Esophagus mucosa (tissue), 1 donor: ENCODE measurements around the gene NHS. TPM values are rescaled to one million over a fixed set of nuclear protein-coding genes. Genes with fewer than 3 reads are reported as not detected.
"Not testable (repeated sequence)": the region's sequence is repeated elsewhere in the genome, so short reads cannot be mapped to it uniquely, and the experiment has no call there.

Experiments used
- ATAC-seq: fragments of 200-7000 bp; cut with Tn5 transposase; one replicate; pipeline ENCODE4 v1.9.1; 2020
- total RNA-seq: library from RNA; stranded (reverse); gene quantifications from one replicate; pipeline ENCODE4 v1.2.4, GENCODE V29; 2023
- donor health status: DM: yes; HTN: yes; CAD: no.

Gene NHS
- total RNA-seq, 1 donor from 2014 or later: 2.5 TPM

DNA sequence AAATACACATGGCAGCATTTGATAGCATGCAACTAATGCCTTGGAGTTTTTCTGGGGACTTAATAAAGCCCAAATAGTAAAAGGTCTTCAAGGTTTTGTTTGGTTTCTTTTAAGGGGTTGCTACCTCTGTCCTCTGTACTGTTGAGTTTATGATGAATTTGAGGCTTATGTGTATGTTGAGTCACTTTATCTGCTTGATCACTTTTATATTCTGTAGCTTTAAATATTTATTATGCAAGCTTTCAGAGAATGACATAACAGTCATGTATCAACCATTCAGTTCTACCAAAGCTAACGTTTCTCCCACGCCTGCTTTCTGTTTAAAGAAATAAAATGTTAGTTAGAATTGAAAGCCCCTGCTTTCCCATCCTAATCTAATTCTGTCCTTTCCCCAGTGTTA lies 122.2 kb downstream of the NHS start:
- ATAC-seq: peak; percentile 54

DNA sequence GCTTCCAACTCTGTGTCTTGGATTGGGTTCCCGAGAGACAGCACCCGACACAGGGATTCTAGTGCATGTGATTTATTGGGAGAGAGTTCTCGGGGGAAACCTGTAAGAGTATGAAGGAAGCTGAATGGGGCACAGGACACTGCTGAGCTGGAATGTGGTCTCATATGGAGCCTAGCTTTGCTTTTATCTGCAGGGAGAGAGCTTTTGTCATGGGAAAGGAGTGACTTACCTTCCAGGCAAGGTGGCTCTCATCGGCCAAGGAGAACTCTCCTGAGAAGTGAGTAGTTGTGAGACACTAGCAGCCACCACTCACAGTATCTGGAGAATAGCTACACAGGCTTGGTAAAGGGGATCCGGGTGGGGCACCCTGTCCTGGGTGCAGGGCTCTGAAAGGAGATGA lies 124.5 kb downstream of the NHS start:
- no peak for ATAC-seq

DNA sequence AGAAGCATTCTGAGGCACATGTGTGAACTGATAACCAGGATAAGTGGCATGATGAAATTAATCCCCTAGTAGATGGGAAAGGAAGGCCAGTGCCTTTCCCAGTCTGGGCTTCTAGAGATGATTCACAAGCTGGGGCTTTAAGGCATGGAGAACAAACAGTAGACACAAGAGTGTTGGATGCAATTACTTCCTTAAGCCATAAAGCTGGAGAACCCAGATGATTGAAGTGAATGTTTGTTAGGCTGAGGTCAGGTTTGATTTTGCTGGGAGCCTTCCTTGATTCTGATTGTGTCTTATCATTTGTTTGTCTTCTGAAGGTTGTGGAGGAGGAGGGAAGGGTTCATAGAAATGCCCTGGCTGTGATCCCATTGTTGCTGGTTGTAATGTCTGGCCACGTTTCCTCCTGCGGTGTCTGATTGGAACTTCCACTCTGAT lies 125.2 kb downstream of the NHS start:
- ATAC-seq: no peak

GRCh38 chrX:17501746-17502145 lies 126.7 kb downstream of the NHS start:
- ATAC-seq: no peak

GRCh38 chrX:17506352-17506751 lies 131.4 kb downstream of the NHS start:
- not testable (repeated sequence) for ATAC-seq

GRCh38 chrX:17511556-17511955 lies 136.6 kb downstream of the NHS start:
- no peak for ATAC-seq

DNA sequence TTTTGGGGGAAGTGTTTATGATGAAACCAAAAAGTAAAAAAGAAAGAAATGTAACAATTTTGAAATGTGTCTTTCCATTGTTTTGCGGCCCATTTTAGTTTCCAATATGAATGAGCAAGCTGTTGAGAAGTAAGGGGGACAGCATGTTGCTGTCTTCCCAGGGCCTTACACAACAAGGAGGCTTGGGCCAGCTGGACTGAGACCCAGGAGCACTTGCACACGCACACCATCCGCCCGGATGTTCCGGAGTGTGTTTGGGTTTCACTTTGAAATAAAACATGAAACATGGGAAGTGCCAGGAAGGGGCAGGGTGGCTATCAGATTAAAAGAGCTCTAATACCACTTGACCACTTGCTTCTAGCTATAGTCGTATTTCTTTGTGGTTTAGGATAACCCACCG lies 144.4 kb downstream of the NHS start:
- ATAC-seq: no peak

DNA sequence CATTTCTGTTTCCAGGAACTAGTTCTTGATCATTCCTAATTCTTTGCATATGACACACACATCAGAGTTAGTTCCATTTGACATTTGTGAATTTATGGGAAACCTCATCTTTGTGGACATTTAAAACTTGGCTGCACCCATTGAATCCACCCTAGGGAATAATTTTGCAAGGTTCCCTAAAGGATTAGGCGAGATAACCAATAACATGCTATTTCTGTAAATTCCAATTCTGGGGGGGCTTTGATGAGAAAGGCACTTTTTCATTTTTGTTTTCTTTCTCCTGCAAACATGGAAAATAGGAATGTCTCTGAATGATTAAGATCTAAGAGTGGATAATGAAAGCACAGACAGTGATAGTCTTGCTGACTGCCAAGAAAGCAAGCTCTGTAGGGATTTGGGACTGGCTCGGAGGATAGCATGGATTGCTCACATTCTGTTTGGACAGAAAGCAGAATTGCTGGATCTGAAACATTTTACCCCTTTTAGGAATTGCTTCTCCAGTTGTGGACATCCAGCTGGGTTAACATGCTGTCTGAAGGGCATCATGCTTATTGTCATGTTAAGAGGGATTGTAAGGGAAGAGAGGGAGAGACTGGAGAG lies 145.1 kb downstream of the NHS start:
- no peak for ATAC-seq

- no peak for ATAC-seq
Observed at GRCh38 chrX:17521871-17522693, 147.1 kb downstream of the NHS start.

DNA sequence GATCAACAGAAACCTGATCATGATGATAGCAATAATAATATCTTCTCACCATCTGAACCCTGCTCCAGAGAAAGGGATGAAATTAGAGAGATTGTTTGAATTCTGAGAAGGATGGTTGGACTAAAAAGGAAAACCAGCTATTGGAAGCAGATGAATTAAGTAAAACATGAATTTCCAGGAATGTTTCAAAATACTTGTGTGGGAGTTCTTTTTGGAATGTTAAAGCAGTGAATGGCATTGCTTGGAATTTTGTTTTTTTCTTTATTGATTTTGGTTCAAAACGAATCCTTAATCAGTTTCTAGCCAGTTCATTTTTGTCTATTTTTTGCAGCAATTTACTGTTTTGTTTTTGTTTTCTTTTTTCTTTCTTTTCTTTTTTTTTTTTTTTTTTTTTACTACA lies 150.3 kb downstream of the NHS start:
- ATAC-seq: no peak

DNA sequence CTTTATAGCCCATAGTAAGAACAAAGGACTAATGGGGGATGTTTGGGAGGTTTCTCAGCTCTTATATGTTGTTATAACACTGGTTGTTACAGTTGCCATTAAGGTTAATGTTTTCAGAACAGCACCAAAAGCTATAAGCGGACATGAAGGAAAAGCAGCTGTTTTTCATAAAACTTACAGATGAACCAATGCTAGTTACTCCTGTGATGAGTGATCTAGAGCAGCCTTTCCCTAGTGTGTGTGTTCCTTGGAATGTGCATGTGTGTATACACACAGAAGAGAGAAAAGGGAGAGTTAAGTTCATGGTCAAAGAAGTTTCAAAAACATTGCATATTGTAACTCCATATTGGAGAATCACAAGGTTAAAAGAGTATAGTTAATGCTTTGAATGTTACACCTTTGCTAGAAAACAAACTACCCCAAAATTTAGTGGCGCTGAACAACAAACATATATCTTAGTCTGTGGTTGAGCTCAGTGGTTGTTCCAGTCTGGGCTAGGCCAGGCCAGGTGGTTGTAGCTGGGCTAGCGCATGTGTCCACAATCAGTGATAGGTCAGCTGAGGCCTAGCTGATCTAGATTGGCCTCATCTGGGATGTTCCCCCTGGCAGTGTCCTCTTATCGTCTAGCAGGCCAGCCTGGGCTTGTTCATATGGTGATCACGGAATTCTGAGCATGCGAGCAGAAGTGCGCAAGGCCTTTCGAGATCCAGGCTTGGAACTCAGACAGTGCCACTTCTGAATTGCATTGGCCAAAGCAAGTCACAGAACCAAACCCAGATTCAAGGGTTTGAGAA lies 151.0 kb downstream of the NHS start:
- no peak for ATAC-seq

DNA sequence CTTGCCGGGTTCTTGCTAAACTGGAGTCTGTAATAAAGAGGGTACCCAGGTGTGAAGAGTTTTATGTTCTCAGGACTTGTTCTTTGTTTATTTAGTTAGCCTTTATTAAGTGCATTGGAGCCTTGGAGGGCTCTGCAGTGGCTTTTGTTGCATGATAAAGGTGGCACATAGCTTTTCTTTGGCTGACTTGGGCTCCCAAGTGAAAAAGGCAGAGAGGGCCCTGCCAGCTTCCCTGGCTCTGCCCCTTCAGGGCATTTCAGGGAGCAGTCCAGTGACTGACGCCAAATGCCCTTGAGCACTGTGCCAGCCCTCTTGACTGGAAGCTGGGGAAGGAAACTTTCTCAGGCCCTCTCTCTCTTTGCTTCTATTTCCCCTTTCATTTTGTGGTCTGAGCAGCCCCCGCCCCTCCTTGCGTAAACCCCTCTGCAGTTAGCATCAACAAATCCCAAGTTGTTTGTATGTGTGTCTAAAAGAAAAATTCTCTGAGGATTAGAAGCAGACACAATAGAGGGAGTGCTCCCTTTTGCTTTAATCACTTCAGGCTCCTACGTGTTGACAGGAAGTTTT lies 152.2 kb downstream of the NHS start:
- ATAC-seq: peak; percentile 33

DNA sequence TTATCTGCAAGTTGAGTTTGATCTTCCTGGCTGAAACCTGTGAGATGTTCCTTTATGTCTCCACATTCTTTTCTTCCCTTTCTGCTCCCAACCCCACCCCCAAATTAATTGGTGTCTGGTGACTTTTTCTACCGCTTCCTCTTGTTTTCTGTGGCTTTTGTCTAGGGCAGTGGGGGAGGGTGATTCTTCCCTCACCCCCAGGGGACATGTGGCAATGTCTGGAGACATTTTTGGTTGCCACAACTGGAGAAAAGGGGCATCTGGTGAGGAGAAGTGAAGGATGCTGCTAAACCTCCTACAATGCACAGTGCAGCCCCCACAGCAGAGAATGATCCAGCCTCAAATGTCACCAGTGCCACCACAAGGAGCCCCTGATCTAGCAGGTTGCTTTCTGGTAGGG lies 152.9 kb downstream of the NHS start:
- ATAC-seq: no peak

- no peak for ATAC-seq
Observed at GRCh38 chrX:17529151-17529745, 154.2 kb downstream of the NHS start.

- ATAC-seq: no peak
Observed at GRCh38 chrX:17531500-17531899, 156.5 kb downstream of the NHS start.

- peak; percentile 35 for ATAC-seq
Observed at GRCh38 chrX:17535229-17535628, 160.2 kb downstream of the NHS start.

GRCh38 chrX:17537723-17538243 lies 162.8 kb downstream of the NHS start:
- ATAC-seq: peak; percentile 52

DNA sequence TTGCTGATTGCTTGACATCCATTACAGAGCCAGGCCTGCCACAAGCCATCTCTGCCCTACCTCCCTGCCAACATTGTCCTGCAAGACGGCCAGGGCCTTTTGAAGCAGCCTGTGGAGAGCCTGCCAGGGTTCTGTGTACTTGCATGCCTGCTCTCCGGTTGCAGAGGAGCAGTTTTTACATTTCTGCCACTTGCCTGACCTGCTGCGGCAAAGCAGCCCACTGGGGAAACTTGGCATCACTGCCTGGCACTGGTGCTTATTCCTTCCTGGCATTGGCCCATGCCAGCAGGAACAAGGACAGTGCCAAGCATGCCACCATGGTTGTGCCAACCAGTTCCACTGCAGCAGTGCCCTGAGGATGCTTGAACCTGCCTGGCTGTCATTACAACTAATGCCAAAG lies 167.1 kb downstream of the NHS start:
- ATAC-seq: peak; percentile 8

DNA sequence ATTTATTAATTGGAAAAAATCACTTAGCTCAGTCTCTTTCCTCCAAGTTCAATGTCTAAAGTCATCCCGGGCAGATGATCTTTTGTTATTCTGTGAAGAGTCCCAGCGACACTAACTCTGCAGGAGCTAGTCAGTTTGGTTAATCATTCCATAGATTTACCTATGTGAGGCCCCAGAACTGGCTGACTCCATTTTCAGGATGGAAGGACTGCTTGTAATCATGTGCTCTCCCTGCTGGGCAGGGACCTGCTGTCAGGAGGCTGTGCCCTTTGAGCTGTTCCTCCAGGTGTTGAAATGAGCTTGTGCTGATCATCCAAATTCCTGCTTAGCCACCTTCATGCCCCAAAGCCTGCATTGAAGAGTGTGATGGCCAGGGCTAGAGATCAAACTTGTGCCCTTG lies 169.8 kb downstream of the NHS start:
- ATAC-seq: no peak

DNA sequence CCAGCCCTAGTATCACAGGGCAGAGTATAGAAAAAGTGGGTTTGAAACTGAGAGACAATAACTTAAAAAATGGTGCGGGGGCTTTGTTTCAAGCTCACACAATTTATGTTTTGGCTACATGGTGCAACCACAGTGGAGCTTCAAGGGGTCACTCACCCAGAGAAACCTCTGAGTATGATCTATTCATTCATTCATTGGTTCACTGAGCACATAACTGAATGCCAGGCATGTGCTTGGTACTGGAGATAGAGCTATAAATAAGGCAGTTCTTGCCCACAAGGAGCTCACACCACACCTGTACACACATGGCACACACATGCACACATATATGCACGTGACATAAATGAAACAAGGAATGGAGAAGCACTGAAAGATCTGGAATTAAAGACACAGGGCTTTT lies 171.4 kb downstream of the NHS start:
- no peak for ATAC-seq

DNA sequence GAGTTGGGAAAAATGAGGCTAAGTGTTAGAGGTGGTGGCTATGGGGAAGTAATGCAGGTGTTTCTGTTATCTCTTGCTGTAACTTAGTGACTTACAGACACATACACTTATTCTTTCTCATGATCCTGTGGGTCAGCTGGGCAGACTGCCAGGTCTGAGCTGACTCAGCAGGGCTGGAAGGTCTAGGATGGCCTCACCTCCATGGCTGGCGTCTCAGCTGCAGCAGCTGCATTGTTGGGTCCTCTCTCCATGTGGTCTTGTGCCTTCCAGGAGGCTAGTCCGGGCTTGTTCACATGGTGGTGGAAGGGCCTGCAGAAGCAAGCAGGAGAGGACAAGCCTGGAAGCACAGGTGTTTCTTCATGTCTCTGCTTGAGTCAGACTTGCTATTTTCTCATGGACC lies 172.7 kb downstream of the NHS start:
- peak; percentile 90 for ATAC-seq

DNA sequence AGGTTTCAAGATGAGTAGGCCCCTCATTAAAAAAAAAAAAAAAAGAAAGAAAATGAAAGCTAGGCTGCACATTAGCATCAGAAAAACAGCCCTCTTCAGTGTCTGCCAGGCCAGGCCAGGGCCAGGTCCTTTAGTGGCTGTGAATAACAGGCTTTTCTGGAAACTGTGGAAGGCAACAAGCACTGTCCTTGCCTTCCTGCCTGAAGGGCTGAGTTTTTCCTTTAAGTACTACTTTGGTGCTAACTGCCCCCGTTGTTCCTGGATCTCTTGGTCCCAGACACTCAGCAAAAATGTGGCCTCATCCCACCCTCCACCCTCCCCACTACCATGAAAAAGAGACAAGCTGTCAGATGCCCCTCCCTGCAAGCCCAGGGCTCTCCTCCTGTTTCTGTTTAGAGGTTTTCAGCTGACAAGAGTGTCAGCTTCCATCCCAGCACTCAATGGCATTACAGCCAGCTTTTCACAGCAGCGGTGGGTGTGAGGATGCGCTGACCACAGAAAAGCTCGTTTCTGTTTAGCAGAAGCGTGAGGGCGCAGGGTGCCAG lies 174.2 kb downstream of the NHS start:
- no peak for ATAC-seq
